ENCODE measurements around the gene SLC66A2.

DNA sequence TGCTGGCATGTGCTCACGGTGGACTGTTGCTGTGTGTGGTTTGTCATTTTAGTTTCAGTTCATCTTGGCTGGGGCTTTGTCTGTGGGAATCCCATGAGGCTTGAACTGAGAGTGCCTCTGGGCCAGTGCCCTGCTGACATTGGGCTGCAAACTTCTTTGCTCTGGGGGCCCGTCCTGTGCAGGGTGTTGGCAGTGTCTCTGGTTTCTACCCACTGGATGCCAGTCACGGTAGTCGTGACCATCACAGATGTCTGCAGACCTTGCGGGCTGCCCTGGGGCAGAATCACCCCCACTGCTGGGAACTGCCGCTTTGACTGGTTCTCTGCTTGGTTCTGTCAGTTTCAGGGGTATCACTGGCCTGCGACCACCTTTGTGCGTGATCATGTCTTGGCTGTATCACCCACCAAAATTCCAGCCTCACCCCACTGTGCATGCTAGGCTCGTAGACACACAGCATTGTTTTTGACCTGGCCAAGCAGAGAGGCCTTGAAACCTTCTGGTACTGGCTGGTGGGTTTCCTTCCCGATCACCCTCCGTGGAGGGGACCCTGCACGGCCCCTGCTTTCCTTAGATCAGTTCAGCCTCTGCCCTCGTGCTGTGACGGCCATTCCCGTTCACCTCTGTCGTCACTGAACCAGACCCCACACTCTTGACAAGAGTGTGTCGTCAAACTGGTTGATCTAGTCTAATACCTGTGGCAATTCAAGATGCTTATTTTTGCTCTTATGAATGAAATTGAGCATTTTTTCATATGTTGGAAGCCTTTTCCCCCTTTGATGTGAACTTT is 96.1 kb downstream of the SLC66A2 start:
- TF ChIP-seq CTCF (conservative IDR thresholded peaks at IDR 0.05) (no peak), ZFX (IDR thresholded peaks at IDR 0.05) (no peak)

All from C4-2B (cell line).